Measurements from ENCODE around the gene ASB10.

Gene ASB10

DNA sequence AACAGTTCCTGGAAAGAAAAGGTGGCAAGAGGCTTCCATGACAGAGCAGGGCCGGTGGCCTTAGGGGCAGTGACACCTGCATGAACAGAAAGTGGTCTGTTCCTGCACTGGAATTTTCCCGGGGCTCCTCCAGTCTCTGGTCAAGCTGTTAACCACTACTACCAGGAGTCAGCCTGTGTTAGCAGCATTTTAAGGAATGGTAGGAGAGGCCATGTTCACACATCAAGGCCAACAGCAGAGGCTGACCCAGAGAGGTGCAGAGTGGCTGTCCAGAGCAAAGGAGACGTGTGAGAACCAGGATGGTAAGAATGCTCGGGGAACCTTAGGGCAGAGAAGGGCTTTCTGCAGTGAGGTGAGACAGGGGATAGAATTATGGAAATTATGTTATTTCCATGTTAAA is 14.7 kb upstream of the ASB10 start:
- Histone ChIP-seq H3K27ac (ENCODE audit: insufficient read depth, low read depth, low read length, poor library complexity, severe bottlenecking) (no peak overlapping the region), H3K27me3 (ENCODE audit: control insufficient read depth, insufficient read depth, low read length, poor library complexity, severe bottlenecking) (no peaks in the 10 kb centered on the region), H3K4me1 (ENCODE audit: control insufficient read depth, insufficient read depth, low read length) (peaks cover 9% of the 10 kb centered on the region), H3K36me3 (ENCODE audit: control insufficient read depth, insufficient read depth, low read length) (no peaks in the 10 kb centered on the region), H3K9me3 (ENCODE audit: control insufficient read depth, low read length) (no peaks in the 10 kb centered on the region), H3K4me3 (ENCODE audit: insufficient read depth, low read depth, low read length) (no peak overlapping the region)
- WGBS, 2 experiments: 86 to 91% methylated on average over 4 of the region's 4 CpGs

- peaks cover 9% of the 10 kb centered on the region for H3K4me1 ChIP-seq (ENCODE audit: control insufficient read depth, insufficient read depth, low read length)
- WGBS, 2 experiments: 89 to 98% methylated on average over 3 of the region's 3 CpGs
- no peak overlapping the region for H3K27ac ChIP-seq (ENCODE audit: insufficient read depth, low read depth, low read length, poor library complexity, severe bottlenecking)
- no peaks in the 10 kb centered on the region for H3K36me3 ChIP-seq (ENCODE audit: control insufficient read depth, insufficient read depth, low read length)
- H3K9me3 ChIP-seq (ENCODE audit: control insufficient read depth, low read length): no peaks in the 10 kb centered on the region
- no peak overlapping the region for H3K4me3 ChIP-seq (ENCODE audit: insufficient read depth, low read depth, low read length)
- no peaks in the 10 kb centered on the region for H3K27me3 ChIP-seq (ENCODE audit: control insufficient read depth, insufficient read depth, low read length, poor library complexity, severe bottlenecking)
These were observed 14.3 kb upstream of the ASB10 start for GRCh38 chr7:151201344-151201743.

DNA sequence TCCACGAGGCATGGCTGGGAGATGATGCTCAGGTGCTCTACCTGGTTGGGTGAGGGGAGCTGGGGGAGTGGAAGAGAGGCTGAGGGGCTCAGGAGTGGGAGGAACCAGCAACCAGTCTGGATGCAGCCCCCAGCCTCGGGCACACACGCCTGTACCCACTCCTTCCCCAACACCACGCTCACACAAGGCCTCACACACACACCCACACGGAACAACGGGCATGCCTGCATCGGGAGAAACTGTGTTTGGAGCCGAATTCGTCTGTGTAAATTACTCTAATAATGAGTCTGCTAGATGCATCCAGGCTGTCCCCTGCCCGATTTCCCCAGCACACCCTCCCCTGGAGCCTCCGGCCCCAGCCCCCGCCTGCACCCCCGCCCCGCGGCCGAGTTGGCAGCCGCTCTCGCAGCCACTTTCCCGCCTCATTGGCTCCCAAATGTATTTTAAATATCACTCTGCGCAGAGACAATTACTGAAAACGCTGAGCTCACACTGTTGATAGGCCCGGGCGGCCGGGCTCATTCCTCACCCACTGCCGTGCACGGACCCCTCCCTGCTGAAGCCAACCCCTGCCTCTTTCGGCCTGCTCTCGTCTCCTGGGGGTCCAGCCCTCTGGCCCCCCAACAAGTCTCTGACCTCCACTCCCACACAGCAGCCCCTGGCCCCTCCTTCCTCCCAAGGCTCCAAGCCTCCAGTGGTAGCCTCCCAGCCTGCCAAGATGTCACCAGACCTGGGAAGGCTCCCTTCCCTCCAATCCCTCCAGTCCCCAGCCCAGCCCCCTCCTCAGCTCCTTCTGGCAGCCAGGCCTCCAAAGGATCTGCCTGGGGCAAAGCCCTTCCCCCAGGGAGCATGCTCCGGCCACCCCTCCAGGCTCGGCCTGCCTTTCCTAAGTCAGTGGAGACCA is 12.1 kb upstream of the ASB10 start:
- Histone ChIP-seq H3K4me3 (ENCODE audit: insufficient read depth, low read depth, low read length) (no peak overlapping the region), H3K36me3 (ENCODE audit: control insufficient read depth, insufficient read depth, low read length) (no peaks in the 10 kb centered on the region), H3K9me3 (ENCODE audit: control insufficient read depth, low read length) (no peaks in the 10 kb centered on the region), H3K4me1 (ENCODE audit: control insufficient read depth, insufficient read depth, low read length) (peaks cover 9% of the 10 kb centered on the region), H3K27me3 (ENCODE audit: control insufficient read depth, insufficient read depth, low read length, poor library complexity, severe bottlenecking) (peaks cover 4% of the 10 kb centered on the region), H3K27ac (ENCODE audit: insufficient read depth, low read depth, low read length, poor library complexity, severe bottlenecking) (no peak overlapping the region)
- 82% methylated on average over 30 of the region's 30 CpGs for WGBS, 2 experiments

DNA sequence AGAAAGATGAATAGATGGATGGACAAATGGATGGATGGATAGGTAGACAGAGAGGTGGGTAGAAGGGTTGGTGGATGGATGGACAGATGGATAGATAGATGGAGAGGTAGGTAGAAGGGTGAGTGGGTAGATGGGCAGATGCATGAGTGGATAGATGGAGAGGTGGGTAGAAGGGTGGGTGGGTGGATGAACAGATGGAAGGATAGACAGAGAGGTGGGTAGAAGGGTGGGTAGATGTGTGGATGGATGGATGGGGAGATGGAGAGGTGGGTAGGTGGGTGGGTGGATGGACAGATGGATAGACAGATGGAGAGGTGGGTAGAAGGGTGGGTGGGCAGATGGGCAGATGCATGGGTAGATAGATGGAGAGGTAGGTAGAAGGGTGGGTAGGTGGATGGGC is 10.9 kb upstream of the ASB10 start:
- Histone ChIP-seq H3K27me3 (ENCODE audit: control insufficient read depth, insufficient read depth, low read length, poor library complexity, severe bottlenecking) (peaks cover 4% of the 10 kb centered on the region), H3K9me3 (ENCODE audit: control insufficient read depth, low read length) (no peaks in the 10 kb centered on the region), H3K36me3 (ENCODE audit: control insufficient read depth, insufficient read depth, low read length) (no peaks in the 10 kb centered on the region), H3K4me1 (ENCODE audit: control insufficient read depth, insufficient read depth, low read length) (peaks cover 9% of the 10 kb centered on the region), H3K27ac (ENCODE audit: insufficient read depth, low read depth, low read length, poor library complexity, severe bottlenecking) (no peak overlapping the region), H3K4me3 (ENCODE audit: insufficient read depth, low read depth, low read length) (no peak overlapping the region)

GRCh38 chr7:151195616-151196450 is 8.8 kb upstream of the ASB10 start:
- Histone ChIP-seq H3K27me3 (ENCODE audit: control insufficient read depth, insufficient read depth, low read length, poor library complexity, severe bottlenecking) (peaks cover 4% of the 10 kb centered on the region), H3K36me3 (ENCODE audit: control insufficient read depth, insufficient read depth, low read length) (no peaks in the 10 kb centered on the region), H3K4me1 (ENCODE audit: control insufficient read depth, insufficient read depth, low read length) (peaks cover 9% of the 10 kb centered on the region), H3K9me3 (ENCODE audit: control insufficient read depth, low read length) (no peaks in the 10 kb centered on the region), H3K27ac (ENCODE audit: insufficient read depth, low read depth, low read length, poor library complexity, severe bottlenecking) (no peak overlapping the region), H3K4me3 (ENCODE audit: insufficient read depth, low read depth, low read length) (no peak overlapping the region)
- 72 to 75% methylated on average over 17 to 19 of the region's 19 CpGs for WGBS, 2 experiments

DNA sequence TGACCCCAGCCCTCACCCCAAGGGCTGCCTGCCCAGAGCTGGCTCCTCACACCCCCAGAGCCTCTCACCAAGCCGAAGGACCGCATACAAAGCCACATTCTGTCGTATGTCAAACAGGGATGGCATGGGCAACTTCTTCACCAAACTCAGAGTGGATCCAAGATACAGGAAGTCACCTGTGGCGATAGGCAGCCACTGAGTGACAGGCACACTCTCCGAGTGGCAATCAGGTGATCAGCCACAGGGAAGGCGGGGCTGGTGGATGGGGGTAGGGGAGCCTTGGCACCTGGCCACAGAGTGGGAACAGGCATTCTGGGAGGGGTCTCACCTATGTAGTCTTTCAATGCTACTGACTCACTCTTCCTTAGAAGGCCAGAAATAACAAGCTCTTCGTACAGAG is 7.1 kb upstream of the ASB10 start:
- WGBS, 2 experiments: 89 to 90% methylated on average over 7 of the region's 7 CpGs
- Histone ChIP-seq H3K36me3 (ENCODE audit: control insufficient read depth, insufficient read depth, low read length) (no peaks in the 10 kb centered on the region), H3K9me3 (ENCODE audit: control insufficient read depth, low read length) (no peaks in the 10 kb centered on the region), H3K27ac (ENCODE audit: insufficient read depth, low read depth, low read length, poor library complexity, severe bottlenecking) (no peak overlapping the region), H3K27me3 (ENCODE audit: control insufficient read depth, insufficient read depth, low read length, poor library complexity, severe bottlenecking) (peaks cover 4% of the 10 kb centered on the region), H3K4me1 (ENCODE audit: control insufficient read depth, insufficient read depth, low read length) (no peaks in the 10 kb centered on the region), H3K4me3 (ENCODE audit: insufficient read depth, low read depth, low read length) (no peak overlapping the region)

DNA sequence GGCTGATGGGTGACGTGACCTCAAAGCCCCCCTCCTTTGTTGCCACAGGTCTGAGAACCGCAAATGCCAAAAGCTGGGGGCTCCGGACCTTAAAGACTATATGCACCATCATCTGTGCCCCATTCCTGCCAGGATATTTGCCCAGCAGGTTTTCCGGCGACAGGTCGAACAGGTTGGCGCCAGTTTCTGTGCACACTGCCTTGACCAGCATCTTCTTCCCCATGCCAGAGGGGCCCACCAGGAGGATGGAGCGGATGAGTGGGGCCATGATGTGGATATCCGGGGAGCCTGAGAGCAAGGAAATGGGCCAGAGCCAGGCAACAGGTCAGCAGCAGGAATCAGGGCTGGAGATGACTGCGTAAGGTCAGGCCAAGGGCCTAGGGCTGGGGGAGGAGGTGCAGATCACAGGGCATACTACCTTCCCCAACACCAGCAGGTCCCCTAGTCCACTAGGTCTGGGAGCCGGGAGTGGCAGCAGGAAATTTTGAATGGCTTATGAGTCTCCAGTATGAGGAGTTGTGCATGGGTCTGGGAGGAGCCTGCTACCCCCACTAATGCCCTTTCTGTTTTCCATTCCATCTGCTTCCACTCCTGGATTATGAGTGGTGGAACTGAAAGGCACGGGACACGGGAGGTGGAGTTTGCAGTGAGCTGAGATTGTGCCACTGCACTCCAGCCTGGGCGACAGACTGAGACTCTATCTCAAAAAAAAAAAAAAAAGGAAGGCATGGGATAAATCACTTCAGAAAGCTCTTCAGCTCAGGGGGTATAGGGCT is 6.3 kb upstream of the ASB10 start:
- 93 to 96% methylated on average over 14 of the region's 14 CpGs for WGBS, 2 experiments
- Histone ChIP-seq H3K27me3 (ENCODE audit: control insufficient read depth, insufficient read depth, low read length, poor library complexity, severe bottlenecking) (peaks cover 4% of the 10 kb centered on the region), H3K4me3 (ENCODE audit: insufficient read depth, low read depth, low read length) (no peak overlapping the region), H3K27ac (ENCODE audit: insufficient read depth, low read depth, low read length, poor library complexity, severe bottlenecking) (no peak overlapping the region), H3K4me1 (ENCODE audit: control insufficient read depth, insufficient read depth, low read length) (no peaks in the 10 kb centered on the region), H3K36me3 (ENCODE audit: control insufficient read depth, insufficient read depth, low read length) (no peaks in the 10 kb centered on the region), H3K9me3 (ENCODE audit: control insufficient read depth, low read length) (no peaks in the 10 kb centered on the region)

DNA sequence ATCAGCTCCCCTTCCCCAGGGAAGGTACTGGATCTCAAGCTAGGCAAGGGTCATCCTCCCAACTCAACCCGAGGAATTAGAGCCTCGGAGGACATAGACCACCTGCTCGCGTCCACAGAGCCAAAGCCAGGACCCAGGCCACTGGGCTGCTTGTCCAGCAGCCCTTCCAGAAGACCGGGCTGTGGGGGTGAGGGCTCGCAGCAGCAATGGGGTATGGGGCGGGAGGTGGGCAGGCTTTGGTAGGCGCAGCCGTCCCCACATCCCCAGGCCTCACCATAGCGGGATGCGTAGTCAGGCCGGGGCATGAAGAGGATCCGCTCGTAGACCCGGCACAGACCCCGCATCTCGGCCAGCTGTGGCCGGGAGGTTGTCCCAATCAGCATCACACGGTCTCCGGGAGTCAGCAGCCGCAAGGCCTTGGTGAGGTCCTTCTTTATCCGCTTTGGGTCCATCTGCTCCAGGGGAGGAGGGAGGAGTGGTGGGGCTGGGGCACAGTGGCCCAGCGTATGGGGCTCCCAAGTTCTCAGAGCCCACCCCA is 5.0 kb upstream of the ASB10 start:
- H3K9me3 ChIP-seq (ENCODE audit: control insufficient read depth, low read length): no peaks in the 10 kb centered on the region
- H3K4me1 ChIP-seq (ENCODE audit: control insufficient read depth, insufficient read depth, low read length): peaks cover 3% of the 10 kb centered on the region
- no peak overlapping the region for H3K27ac ChIP-seq (ENCODE audit: insufficient read depth, low read depth, low read length, poor library complexity, severe bottlenecking)
- no peaks in the 10 kb centered on the region for H3K36me3 ChIP-seq (ENCODE audit: control insufficient read depth, insufficient read depth, low read length)
- 95 to 96% methylated on average over 22 to 23 of the region's 23 CpGs for WGBS, 2 experiments
- peaks cover 4% of the 10 kb centered on the region for H3K27me3 ChIP-seq (ENCODE audit: control insufficient read depth, insufficient read depth, low read length, poor library complexity, severe bottlenecking)
- H3K4me3 ChIP-seq (ENCODE audit: insufficient read depth, low read depth, low read length): no peak overlapping the region

- H3K27ac ChIP-seq (ENCODE audit: insufficient read depth, low read depth, low read length, poor library complexity, severe bottlenecking): no peak overlapping the region
- no peak overlapping the region for H3K4me3 ChIP-seq (ENCODE audit: insufficient read depth, low read depth, low read length)
- H3K4me1 ChIP-seq (ENCODE audit: control insufficient read depth, insufficient read depth, low read length): peaks cover 3% of the 10 kb centered on the region
- H3K36me3 ChIP-seq (ENCODE audit: control insufficient read depth, insufficient read depth, low read length): no peaks in the 10 kb centered on the region
- 92% methylated on average over 12 of the region's 12 CpGs for WGBS, 2 experiments
- peaks cover 4% of the 10 kb centered on the region for H3K27me3 ChIP-seq (ENCODE audit: control insufficient read depth, insufficient read depth, low read length, poor library complexity, severe bottlenecking)
- no peaks in the 10 kb centered on the region for H3K9me3 ChIP-seq (ENCODE audit: control insufficient read depth, low read length)
These were observed 4.5 kb upstream of the ASB10 start for GRCh38 chr7:151191544-151191943.

Data from ectodermal cell (in vitro differentiated cells).